NCI-H146 treated with DMSO at 0.1 percent for 48 hours (cell line): ENCODE results near the gene RNF157.

Experiments used
- DNase-seq: peaks from one replicate; lab custom pipeline; 2025; ENCODE audit not compliant: unreplicated experiment; lab: John Stamatoyannopoulos, UW

RNF157 gene

DNA sequence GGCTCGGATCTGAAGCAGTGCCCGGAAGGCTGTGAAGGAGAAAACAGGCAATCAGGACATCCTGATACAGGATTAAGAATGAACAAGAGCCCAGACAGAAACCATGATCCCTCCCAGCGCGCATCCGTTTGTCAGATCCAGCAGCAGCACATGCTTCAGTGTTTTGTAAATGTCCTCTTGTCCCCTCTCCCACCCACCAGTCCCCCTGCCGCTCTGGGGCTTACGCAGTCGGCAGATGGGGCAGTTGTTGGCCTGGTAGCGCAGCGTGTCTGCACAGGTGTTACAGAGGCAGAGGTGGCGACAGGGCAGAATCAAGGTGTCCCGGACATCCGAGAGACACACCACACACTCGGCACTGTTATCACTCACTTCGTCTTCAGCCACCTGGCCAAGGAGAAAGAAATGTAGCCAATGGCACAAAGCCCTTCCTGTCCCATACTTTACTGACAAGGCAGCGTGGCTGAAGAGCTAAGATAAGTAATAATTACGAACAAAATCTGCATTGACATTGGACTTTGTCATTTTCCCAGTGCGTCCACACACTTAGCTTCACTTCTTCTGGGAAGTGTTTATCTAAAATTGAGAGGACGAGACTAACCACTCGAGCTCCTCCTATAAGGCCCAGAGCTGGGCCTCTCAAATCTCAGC, 78.5 kb downstream of the RNF157 start:
- no peak for DNase-seq

DNA sequence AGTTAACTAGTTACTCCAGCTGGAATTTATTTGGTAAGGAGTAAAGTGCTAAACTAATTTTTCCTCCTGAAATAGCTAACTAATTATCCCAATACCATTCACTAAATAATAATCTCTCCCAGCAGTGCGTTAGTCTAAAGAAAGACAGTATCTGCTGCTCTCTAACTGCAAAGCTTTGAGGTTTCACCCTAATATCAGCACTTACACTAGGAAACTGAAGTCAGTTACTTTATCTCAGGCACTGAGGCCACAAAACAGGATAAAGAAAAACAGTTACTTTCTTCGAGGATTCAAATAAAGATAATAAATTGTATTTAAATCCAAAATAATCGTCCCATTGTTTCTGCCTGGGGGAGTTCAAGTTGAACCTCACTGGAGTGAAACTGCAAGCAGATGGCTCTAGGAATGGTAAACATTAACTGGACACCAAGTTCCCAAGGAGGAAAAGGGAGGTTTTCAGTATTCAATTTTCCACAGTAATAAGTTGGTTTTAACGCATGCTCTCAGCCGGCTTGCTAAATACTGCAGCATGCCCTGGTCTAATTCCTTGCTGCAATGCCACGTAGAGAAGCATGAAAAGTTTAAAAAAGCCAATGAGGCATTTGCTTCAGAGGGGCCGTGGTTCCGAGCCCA, 79.3 kb downstream of the RNF157 start:
- DNase-seq = no peak

DNA sequence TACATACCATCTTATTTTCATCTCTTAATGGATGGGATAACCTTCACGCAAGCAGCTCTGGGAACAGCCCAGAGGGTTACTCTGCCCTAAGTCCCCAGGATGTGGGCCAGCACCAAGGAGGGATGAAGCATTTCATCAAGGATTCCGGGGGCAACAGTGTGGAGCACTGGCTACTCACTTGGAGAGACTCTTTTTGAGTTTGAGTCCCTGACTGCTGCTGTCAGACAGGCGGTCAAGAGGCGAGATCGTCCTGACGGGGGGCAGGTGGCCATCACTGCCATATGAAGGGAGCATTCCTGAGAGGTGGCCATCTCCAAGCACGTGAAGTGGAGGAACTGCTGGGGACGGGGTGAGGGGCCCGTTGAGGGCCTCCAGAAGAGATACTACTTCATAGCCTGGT, 81.1 kb downstream of the RNF157 start:
- no peak for DNase-seq

DNA sequence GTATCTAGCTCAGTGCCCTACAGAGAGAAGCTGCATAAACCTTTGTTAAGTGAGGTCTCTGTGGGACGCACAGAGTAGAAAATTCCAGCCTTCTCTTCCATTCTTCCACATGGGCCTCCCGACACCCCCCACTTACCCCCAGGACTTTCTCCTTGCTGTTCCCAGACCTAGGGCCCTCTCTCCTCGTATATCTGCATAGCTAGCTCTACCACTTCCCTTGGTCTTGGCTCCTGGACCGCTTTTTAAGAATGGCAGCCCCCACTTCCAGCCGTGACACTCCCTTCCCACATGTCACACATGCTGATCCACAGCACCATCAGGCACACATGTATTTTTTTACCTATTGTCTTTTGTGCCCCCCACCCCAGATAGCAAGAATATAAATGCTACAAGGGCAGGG, 82.5 kb downstream of the RNF157 start:
- DNase-seq = no peak

DNA sequence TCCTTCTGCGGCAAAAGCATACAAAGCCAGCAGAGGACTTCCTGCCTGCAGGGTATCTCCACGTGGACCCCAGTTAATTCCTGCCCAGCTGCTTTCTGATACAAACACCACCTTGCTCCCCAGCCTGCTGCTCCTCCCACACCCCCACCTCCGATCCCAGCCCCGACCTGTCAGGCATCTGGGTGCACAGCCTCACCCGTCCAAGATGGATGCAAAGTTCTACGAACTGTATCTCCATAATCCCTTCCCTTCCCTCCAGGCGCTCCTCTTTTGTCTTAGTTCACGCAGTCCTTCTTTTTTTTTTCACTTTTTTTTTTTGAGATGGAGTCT, 83.7 kb downstream of the RNF157 start:
- DNase-seq = no peak

DNA sequence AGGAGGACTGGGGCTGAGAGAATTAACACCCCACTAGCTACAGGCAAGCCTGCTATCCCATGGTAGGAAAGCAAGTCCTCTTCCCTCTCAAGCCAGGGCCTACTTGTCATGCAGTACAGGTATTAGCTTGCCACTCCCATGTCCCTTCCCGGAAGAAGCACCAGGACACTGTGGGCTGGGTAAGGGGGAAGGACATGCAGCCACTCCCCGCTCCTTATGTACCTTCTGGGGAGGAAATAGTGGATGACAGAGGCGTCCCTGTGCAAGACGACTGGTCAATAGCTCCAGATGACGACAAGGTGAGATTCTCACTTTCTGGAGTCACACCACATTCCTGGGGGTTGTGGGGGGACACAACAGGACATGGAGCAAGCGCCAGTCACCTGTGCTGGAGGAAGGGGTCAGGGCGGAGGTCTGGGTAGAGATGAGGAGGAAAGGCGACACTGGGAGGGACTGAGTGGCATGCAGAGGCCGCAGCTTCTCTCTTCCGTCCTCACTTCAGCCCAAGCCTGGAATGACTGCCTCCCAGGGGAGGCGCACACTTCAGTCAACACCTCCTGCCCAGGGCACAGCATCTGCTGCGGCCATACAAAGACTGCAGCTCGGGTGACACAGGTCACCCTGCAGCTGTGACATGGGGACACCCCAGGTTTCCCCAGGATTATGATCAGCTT, 84.2 kb downstream of the RNF157 start:
- no peak for DNase-seq

DNA sequence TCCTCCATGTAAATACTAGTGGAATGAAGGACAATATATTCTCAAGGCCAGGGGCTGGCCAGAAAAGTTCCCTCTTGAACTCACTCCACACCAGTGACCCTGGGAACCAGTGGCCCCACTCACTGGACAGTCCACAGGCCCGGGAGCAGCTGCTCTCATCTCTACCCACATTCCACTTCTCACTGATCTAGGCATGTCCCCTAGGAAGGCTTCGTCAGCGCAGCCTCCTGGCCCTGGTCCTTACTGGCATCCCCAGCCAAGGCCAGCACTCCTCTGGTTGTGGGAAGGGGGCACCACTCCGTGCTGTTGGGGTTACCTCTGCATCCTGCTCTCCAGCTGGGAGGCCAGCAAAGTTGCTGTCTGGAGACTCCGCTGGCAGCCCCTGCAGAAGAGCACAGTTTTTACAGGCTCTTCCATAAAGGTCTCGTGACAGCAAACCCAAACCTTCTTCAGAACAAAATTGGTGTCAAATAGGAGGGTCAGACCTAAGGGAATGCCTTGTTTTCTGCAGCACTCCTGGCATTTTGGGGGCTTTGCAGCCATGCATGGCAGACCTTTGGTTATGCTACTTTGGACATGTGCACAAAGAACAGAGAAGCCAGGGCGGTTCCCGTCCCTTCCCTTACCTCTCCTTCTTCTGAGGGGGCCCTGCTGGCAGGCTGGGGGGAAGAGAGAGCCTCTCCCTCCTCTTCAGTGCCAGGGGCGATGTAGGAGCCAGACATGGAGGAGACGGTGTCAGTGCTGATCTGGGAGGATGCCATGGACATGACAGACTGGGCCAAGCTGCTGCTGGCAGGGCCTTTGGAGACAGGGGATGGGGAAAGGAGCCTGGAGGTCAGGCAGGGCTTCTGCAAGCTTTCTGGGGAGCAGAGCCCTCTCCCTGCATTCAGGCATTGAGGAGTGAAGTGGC, 85.1 kb downstream of the RNF157 start:
- DNase-seq = no peak

DNA sequence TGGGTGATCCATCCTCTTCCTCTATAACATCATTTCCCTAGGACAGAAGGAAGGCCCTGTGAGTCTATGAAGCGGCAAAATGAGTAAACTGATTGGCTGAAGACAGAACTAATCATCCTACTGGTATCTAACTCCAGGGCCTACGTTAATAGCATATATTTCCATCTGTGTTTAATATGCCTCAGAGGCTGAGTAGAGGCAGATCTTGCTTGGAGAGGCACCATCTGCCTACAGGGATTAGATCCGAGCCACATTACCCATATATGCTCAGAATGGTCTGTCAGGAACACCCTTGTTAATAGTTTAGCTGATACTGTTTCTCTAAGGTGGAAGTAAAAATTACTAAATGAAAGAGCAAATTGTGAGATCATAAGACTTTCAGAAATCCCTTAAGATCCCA, 86.0 kb downstream of the RNF157 start:
- DNase-seq = no peak

DNA sequence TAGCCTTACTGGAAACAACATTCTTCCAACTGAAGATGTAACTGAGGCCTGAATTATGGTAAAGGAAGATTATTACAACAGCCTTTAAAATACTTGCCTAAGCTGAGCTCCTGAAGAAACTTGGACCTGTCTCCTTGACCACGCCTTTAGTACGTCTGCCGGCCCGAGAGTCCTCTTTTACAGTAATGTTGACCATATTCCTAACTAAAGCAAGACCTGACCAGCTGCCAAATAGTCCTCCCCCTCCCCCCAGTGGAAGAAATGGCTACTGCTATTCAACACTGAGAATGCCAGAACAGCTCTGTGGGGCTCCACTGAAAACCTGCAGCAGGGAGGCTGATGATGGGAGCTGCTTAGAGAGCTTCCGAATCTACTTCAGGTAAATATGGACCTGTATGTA, 86.7 kb downstream of the RNF157 start:
- DNase-seq = no peak

DNA sequence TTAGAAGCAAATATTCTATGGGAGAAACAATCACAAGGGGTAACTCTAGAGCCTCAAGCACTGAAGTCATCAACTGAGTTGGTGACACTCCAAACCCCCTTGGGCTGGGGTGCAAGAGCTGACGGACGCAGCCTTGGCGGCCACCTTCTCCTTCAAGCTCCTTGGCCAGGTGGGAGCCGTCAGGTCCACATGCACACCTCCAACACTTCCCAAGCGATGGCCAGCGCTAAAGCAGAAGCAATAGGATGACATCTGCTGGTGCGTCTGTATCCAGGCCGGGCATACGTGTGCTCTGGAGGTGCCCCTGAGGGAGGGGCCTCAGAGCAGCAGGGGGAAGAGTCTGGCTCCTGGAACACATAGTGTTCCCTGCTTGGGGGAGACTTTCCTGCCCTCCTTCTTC, 87.1 kb downstream of the RNF157 start:
- no peak for DNase-seq

DNA sequence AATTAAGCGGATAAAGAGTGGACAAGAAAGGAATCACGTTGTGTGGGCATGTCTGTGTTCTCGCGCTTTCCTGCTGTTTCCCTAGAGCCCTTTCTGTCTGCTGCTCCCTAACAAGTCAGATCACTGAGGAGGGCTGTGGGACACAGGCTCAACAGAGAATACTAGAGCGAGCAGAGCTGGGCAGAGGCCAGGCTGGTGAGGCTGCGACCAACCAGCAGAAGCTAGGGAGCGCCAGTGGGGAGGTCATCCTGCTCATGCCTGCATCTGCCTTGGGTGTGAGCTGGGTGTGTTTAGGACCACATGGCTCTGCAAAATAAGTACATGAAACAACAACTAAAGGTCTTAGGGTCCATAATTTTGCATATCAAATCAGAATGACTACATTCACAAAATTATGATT, 87.7 kb downstream of the RNF157 start:
- no peak for DNase-seq

DNA sequence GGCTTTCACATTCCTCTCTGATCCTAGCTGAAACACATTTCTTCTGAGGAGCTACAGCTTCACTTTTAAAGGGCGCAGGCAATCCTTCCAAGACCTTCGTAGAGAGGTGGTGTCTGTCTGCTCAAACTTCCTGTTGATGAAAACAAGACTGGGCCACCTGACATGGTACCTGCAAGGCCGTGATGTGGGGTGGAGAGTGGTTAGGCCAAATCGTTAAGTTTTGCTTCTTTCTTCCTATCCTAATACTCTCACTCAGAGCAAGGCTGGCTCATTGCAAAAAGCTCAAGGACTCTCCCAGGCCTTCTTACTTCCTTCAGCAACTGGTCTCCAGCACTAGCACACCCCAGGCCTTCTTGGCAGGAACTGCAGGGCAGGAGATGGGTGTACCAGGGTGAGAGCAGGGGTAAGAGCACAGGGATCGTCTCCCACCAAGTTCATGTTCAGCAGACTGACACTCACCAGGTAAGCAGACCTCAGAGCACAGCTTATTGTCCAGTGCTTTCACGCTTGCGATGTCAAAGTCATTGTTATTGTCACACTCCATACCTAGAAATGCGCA, 88.3 kb downstream of the RNF157 start:
- DNase-seq = no peak

DNA sequence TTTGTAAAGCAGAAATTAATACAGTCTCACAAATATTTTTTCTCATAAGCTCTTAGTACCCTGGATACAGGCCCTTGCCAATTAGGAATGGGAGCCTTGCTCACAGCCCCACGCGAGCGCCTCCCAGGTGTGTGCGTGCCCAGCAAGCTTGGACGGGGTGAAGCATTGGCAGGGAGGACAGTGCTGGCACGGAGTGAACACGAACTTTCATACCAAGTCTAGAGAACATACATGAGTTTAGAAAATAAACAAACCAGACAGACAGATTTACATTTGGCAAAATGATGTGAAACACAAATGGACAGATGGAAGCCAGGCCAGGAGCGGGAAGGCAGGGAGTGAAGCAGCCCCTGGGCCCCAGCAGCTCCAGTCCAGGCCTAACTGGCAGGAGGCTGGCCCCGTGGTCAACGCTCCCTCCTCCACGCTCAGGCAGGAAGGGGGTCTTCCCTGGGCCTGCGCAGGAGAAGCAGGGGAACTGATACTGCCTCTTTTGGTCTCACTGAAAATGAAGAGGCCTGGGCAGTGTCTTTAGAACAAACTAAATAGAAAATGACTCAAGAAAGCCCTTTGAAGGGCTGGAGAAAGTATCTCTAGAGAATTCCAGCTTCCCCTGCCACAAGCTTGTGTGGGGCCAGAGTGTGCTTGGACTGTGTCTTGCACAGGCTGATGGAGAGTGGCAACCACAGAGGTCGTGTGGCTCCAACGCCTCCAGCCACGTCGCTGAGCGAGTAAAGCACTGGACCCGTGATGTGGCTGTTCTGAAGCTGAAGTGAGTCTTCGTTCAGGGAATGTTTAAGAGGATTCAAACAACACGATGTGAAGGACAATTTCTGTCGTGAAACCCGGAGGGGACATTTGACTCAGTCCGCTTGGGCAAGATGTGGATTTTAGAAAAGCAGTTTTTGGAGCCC, 89.3 kb downstream of the RNF157 start:
- DNase-seq = no peak

DNA sequence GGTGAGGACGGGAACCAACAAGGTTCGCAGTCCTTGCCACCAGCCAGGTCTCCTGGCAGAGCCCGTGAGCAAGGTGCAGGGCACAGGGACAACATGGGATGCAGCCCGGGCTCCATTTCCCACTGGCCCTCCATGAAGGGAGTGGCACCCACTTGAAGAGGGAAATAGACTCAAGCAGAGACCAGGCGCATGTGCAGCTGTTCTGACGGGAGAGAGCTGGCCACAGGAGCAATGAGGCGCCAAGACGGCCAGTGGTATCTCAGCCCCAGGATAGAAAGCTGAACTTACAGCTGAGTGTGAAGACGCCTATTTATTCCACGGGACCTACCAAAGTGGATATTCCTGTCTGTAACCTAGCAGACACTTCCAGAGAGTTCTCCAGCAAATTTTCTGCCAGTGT, 91.1 kb downstream of the RNF157 start:
- DNase-seq = no peak

DNA sequence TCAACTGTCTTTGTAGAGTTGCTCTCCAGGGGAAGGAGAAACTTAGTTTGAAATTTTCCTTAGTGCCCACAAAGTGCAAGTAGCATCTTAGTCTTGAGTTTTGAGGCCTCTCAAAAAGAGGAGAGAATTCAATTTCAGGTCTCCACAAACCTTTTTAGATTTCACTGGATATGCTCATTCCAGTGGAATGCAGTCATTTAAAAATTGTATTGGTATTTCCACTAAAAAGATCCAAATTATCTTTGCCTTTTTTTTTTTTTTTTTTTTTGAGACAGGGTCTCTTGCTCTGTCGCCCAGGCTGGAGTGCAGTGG, 92.3 kb downstream of the RNF157 start:
- no peak for DNase-seq

DNA sequence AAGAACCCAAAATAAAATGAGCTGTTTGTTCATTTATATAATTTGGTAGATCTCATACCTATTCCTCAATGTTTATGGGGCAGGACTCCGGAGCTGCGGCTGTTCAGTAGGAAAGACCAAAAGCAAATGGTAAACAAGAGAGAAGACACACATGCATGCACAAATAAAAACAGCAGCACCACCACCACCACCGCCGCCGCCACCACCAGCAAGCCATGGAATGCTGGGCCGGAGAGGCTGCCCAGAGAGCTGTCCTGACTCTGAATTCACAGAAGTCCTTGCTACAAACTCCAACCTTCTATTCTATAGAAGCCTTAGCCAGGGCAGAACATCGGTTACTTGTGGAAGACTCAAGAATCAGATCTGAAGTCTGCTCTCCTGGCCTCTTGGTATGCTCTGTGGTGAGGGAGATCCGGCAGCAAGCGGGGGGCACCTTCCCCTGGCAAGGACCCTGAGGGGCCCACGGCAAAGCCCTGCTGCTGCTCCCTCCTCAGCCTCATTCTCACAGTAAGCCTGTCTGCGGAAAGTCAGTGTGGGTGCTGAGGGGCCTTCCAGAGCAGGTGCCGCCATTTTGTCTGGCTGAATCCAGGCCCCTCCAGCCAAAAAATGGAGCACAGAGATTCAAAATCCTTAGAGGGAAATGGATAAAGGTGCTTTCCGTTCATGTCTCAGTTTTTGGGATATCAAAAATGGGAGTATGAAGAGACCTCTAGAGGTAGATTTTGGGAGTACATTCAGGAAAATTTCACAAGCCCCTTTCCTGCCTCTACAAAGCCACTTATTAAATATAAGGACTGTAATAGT, 92.9 kb downstream of the RNF157 start:
- peak; percentile 43 for DNase-seq

DNA sequence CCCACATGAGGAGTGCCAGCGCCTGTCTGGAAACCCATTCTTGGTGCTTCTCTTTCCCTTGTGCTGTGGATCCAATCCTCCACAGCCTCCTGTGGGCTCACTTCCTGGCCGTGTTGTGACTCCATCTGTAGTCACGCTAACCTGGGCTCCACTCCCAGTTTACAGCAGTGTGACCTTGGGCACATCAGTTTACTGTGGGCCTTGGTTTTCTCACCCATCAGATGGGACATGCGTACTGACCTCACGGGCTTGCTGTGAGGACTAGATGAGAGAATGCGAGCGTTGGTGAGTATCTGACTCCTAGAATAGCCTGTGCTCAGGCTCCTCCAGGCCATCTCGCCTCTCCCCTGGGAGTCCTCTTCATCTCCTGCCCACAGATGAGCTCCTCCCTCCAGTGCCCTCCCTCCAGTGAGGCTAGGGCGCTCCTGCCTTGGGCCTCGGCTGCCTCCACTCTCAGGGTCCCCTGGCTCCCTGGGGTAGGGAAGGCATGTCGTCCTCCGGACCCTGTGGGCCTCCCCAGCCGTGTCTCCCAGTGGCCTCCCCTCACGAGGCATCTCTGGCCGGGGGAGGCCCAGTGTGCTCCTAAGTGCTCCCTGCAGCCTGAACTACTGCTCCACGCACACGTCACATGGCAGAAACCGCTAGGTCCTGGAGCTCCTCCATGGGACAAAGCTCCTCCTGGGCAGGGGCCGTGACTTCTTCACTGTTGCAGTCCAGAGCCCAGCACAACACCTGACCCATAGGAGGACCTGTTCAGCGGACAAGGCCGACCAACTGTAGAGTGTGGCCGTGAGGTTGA, 94.0 kb downstream of the RNF157 start:
- DNase-seq = no peak

DNA sequence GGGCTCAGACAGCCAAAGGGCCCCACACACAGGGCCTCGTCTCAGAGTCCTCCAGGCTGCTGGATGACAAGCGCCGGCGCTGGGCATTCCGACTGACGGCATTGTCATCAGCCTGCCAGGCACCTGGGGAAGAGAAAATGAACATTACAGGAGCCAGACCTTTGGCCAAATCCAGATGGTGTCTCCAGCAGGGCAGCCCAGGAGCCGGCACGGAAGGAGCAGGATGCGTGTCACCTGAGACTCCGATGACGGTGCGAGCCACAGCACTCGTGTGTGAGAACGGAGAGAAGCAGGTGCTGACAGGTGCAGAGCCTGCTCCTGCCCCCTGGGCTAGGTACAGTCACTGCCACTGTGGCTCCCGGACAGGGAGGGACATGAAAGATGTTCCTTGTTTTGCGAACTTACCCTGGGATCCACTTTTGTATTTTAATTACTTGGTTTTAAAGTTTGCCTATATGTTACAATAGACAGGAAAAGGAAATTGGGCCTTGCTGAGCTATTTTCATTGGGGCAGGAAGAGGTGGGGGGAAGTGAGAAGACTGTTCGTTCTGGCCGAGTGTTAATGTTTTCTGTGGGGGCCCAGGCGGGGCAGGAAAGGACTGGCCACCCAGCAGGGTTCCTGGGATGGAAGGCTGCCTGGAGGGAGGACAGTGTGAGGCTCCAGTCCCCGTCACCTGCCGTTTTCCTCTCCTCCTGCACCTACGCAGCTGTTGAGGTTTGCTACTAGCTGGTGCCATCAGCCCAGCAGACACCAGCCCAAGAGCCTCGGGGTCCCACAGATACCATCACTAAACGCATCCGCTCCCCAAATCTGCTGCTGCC, 94.9 kb downstream of the RNF157 start:
- DNase-seq = peak; percentile 71
